ENCODE measurements around the gene BAK1.
"Not testable (repeated sequence)": the region's sequence is repeated elsewhere in the genome, so short reads cannot be mapped to it uniquely, and the experiment has no call there.

BAK1 gene

GRCh38 chr6:33549196-33549595 lies 30.9 kb downstream of the BAK1 start:
- H3K4me3 ChIP-seq (ENCODE audit: low read length): no peak overlapping the region
- no peaks in the 10 kb centered on the region for H3K79me2 ChIP-seq (ENCODE audit: low read length)
- H3K36me3 ChIP-seq (replicated peaks; ENCODE audit: low read depth, low read length): no peaks in the 10 kb centered on the region
- H3K27ac ChIP-seq (ENCODE audit: low read length): no peak overlapping the region
- no peaks in the 10 kb centered on the region for H3K4me1 ChIP-seq (ENCODE audit: low read length)
- H3K27me3 ChIP-seq (ENCODE audit: low read depth, low read length): no peaks in the 10 kb centered on the region
- TF ChIP-seq, protein P1, sequence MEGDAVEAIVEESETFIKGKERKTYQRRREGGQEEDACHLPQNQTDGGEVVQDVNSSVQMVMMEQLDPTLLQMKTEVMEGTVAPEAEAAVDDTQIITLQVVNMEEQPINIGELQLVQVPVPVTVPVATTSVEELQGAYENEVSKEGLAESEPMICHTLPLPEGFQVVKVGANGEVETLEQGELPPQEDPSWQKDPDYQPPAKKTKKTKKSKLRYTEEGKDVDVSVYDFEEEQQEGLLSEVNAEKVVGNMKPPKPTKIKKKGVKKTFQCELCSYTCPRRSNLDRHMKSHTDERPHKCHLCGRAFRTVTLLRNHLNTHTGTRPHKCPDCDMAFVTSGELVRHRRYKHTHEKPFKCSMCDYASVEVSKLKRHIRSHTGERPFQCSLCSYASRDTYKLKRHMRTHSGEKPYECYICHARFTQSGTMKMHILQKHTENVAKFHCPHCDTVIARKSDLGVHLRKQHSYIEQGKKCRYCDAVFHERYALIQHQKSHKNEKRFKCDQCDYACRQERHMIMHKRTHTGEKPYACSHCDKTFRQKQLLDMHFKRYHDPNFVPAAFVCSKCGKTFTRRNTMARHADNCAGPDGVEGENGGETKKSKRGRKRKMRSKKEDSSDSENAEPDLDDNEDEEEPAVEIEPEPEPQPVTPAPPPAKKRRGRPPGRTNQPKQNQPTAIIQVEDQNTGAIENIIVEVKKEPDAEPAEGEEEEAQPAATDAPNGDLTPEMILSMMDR (IDR thresholded peaks at IDR 0.05; ENCODE audit: low read depth, low read length): no peak
- no peak for TF ChIP-seq EZH2phosphoT487 (IDR thresholded peaks at IDR 0.05; ENCODE audit: low read depth)
- H2AFZ ChIP-seq (ENCODE audit: low read depth, low read length): no peak overlapping the region
- H3K9ac ChIP-seq (ENCODE audit: low read length): no peak overlapping the region
- H3K9me3 ChIP-seq (ENCODE audit: insufficient read depth, low read length): no peaks in the 10 kb centered on the region
- no peaks in the 10 kb centered on the region for H4K20me1 ChIP-seq (ENCODE audit: insufficient read depth, low read length)
- no peak overlapping the region for H3K4me2 ChIP-seq (ENCODE audit: low read length)

DNA sequence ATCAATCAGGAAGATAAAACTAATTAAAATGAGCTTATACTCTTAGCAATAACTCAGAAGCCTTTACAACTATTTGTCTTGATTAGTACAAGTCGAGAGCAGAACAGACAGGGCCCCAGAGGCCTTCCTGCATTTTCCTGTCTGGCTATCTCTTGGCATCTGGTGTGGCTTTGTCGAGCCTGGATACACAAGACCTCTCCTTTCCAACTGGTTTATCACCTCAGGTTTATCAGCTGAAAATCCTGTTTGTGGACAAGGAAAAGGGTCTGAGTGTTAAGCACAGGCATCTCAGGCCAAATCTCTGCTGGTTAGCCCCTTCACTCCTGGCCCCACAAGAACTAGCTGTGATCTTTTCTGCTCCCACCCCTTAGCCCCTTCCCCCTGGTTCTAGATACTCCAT lies 32.6 kb downstream of the BAK1 start:
- Histone ChIP-seq H3K27ac (ENCODE audit: low read length) (no peak overlapping the region), H3K36me3 (replicated peaks; ENCODE audit: low read depth, low read length) (no peaks in the 10 kb centered on the region), H3K27me3 (ENCODE audit: low read depth, low read length) (no peaks in the 10 kb centered on the region), H4K20me1 (ENCODE audit: insufficient read depth, low read length) (no peaks in the 10 kb centered on the region), H3K4me3 (ENCODE audit: low read length) (no peak overlapping the region), H3K4me2 (ENCODE audit: low read length) (no peak overlapping the region), H3K79me2 (ENCODE audit: low read length) (no peaks in the 10 kb centered on the region), H3K4me1 (ENCODE audit: low read length) (no peaks in the 10 kb centered on the region), H3K9me3 (ENCODE audit: insufficient read depth, low read length) (no peaks in the 10 kb centered on the region), H2AFZ (ENCODE audit: low read depth, low read length) (no peak overlapping the region), H3K9ac (ENCODE audit: low read length) (no peak overlapping the region)
- TF ChIP-seq EZH2phosphoT487 (IDR thresholded peaks at IDR 0.05; ENCODE audit: low read depth): no peak
- TF ChIP-seq, protein P1 (IDR thresholded peaks at IDR 0.05; ENCODE audit: low read depth, low read length): no peak

- TF ChIP-seq EZH2phosphoT487 (IDR thresholded peaks at IDR 0.05; ENCODE audit: low read depth): no peak
- TF ChIP-seq, protein P1 (IDR thresholded peaks at IDR 0.05; ENCODE audit: low read depth, low read length): no peak
- Histone ChIP-seq H3K27me3 (ENCODE audit: low read depth, low read length) (no peaks in the 10 kb centered on the region), H2AFZ (ENCODE audit: low read depth, low read length) (no peak overlapping the region)
Observed at GRCh38 chr6:33546766-33547165, 33.3 kb downstream of the BAK1 start.

DNA sequence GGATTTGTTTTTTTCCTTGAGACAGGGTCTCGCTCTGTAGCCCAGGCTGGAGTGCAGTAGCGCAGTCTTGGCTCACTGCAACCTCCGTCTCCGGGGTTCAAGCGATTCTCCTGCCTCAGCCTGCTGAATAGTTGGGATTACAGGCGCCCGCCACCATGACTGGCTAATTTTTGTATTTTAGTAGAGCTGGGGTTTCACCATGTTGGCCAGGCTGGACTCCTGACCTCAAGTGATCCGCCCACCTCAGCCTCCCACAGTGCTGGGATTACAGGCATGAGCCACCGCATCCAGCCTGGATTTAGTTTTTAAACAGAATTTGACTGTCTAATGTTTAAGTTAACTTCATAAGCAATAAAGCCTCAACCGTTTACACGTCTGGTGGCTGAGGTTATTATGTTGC lies 34.8 kb downstream of the BAK1 start:
- not testable (repeated sequence) for H3K9ac ChIP-seq (ENCODE audit: low read length); H3K4me3 ChIP-seq (ENCODE audit: low read length); H3K4me2 ChIP-seq (ENCODE audit: low read length); H3K27me3 ChIP-seq (ENCODE audit: low read depth, low read length); H3K79me2 ChIP-seq (ENCODE audit: low read length); H3K9me3 ChIP-seq (ENCODE audit: insufficient read depth, low read length); H3K27ac ChIP-seq (ENCODE audit: low read length); H2AFZ ChIP-seq (ENCODE audit: low read depth, low read length); H3K36me3 ChIP-seq (replicated peaks; ENCODE audit: low read depth, low read length); H3K4me1 ChIP-seq (ENCODE audit: low read length); H4K20me1 ChIP-seq (ENCODE audit: insufficient read depth, low read length)

More at GRCh38 chr6:33546766-33547165, 33.3 kb downstream of the BAK1 start:
- Histone ChIP-seq H3K36me3 (replicated peaks; ENCODE audit: low read depth, low read length) (no peaks in the 10 kb centered on the region), H3K27ac (ENCODE audit: low read length) (no peak overlapping the region), H3K79me2 (ENCODE audit: low read length) (no peaks in the 10 kb centered on the region), H3K4me3 (ENCODE audit: low read length) (no peak overlapping the region), H3K4me1 (ENCODE audit: low read length) (no peaks in the 10 kb centered on the region), H4K20me1 (ENCODE audit: insufficient read depth, low read length) (no peaks in the 10 kb centered on the region), H3K9me3 (ENCODE audit: insufficient read depth, low read length) (no peaks in the 10 kb centered on the region), H3K4me2 (ENCODE audit: low read length) (0 out of 2 replicates have a peak overlapping the region, but pooled peaks have one; percentile 24), H3K9ac (ENCODE audit: low read length) (no peak overlapping the region)

DNA sequence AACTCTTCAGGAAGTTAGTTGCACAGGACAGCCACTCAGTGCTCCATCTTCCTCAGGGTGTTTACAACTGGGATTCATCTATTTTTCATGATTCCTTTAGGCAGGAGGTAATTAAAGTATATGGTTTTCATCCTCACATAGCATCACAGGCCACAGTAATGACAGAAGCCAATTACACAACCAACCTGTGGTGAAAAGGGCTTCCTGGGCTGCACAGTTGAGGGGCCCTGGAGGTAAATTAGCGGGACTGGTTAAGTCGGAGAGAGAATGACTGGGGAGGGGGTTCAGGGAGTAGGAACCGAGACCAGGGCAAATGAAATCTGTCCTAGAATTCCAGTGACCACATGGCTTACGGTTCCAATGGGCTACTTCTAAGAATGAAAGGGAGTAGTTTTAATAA lies 37.0 kb downstream of the BAK1 start:
- no peak for TF ChIP-seq EZH2phosphoT487 (IDR thresholded peaks at IDR 0.05; ENCODE audit: low read depth)
- TF ChIP-seq, protein P1 (IDR thresholded peaks at IDR 0.05; ENCODE audit: low read depth, low read length): no peak
- H3K79me2 ChIP-seq (ENCODE audit: low read length): no peaks in the 10 kb centered on the region
- no peaks in the 10 kb centered on the region for H3K9me3 ChIP-seq (ENCODE audit: insufficient read depth, low read length)
- H3K4me1 ChIP-seq (ENCODE audit: low read length): no peaks in the 10 kb centered on the region
- H3K36me3 ChIP-seq (replicated peaks; ENCODE audit: low read depth, low read length): no peaks in the 10 kb centered on the region
- H3K4me2 ChIP-seq (ENCODE audit: low read length): no peak overlapping the region
- no peaks in the 10 kb centered on the region for H3K27me3 ChIP-seq (ENCODE audit: low read depth, low read length)
- H3K4me3 ChIP-seq (ENCODE audit: low read length): no peak overlapping the region
- H3K27ac ChIP-seq (ENCODE audit: low read length): no peak overlapping the region
- H3K9ac ChIP-seq (ENCODE audit: low read length): no peak overlapping the region
- H4K20me1 ChIP-seq (ENCODE audit: insufficient read depth, low read length): no peaks in the 10 kb centered on the region
- no peak overlapping the region for H2AFZ ChIP-seq (ENCODE audit: low read depth, low read length)
